Activated CD8-positive, alpha-beta T cell treated with anti-CD3 and anti-CD28 coated beads, Interleukin-2, amount 10 ng/mL, durations not matched to agents 7 days and 5 days (primary cell): Measurements from ENCODE around the gene C19orf44. TPM values are rescaled to one million over a fixed set of nuclear protein-coding genes. Genes with fewer than 3 reads are reported as not detected.

Experiments
- ATAC-seq: fragments of 150-1000 bp; cut with Tn5 transposase; one replicate; pipeline ENCODE4 v1.10.0; 2021; ENCODE audit warnings: moderate library complexity
- CTCF ChIA-PET: fragments of 350-600 bp; sonication (Branson Sonifier 250); formaldehyde crosslinking; loops from one replicate; lab custom pipeline; 2021; ENCODE audit warnings: antibody characterized with exemption; lab: Charles Lee
- POLR2A ChIA-PET: fragments of 350-600 bp; sonication (Branson Sonifier 250); formaldehyde crosslinking; loops from one replicate; lab custom pipeline; 2021; ENCODE audit warnings: antibody characterized with exemption; lab: Charles Lee
- DNase-seq: peaks from one replicate; pipeline ENCODE4 v3.0.0-alpha.2; 2020
- H3K27ac Mint-ChIP-seq: one replicate; pipeline ENCODE4 v1.8.0; 2021; ENCODE audit warnings: mild to moderate bottlenecking, mixed read lengths
- H3K27me3 Mint-ChIP-seq: one replicate; pipeline ENCODE4 v1.8.0; 2021; ENCODE audit warnings: low read depth, mixed read lengths
- H3K36me3 Mint-ChIP-seq: one replicate; pipeline ENCODE4 v1.8.0; 2021; ENCODE audit warnings: low read depth, mixed read lengths
- H3K4me1 Mint-ChIP-seq: one replicate; pipeline ENCODE4 v1.8.0; 2021; ENCODE audit warnings: low read depth, mixed read lengths
- H3K4me3 Mint-ChIP-seq: one replicate; pipeline ENCODE4 v1.8.0; 2021; ENCODE audit warnings: mild to moderate bottlenecking, mixed read lengths
- H3K9me3 Mint-ChIP-seq: one replicate; pipeline ENCODE4 v1.8.0; 2022; ENCODE audit warnings: mixed read lengths; ENCODE audit not compliant: insufficient read depth
- total RNA-seq, 2 experiments: library from RNA; stranded (reverse); gene quantifications; one replicate each; pipeline ENCODE4 v1.2.3, GENCODE V29; 2021

C19orf44 gene
- total RNA-seq, 2 experiments from 2014 or later = 3.0 to 3.1 TPM

GRCh38 chr19:16529466-16530144, 33.4 kb downstream of the C19orf44 start:
- ATAC-seq (no peak), DNase-seq (no peak)
- Mint-ChIP-seq H3K27ac (no peak overlapping the region), H3K27me3 (no peaks in the 10 kb centered on the region), H3K4me3 (no peak overlapping the region), H3K9me3 (no peaks in the 10 kb centered on the region), H3K36me3 (peaks cover 51% of the 10 kb centered on the region), H3K4me1 (no peaks in the 10 kb centered on the region)
- CTCF ChIA-PET = no interaction called here
- POLR2A ChIA-PET = interaction anchor here (0.7 kb wide), 1 partner anchor 53 kb away, joined by 4 read pairs; no protein-coding TSS in a partner anchor

- H3K4me3 Mint-ChIP-seq = no peak overlapping the region
- no peaks in the 10 kb centered on the region for H3K27me3 Mint-ChIP-seq
- H3K9me3 Mint-ChIP-seq = no peaks in the 10 kb centered on the region
- ChIA-PET POLR2A (no interaction called here), CTCF (no interaction called here)
- no peaks in the 10 kb centered on the region for H3K4me1 Mint-ChIP-seq
- peaks cover 48% of the 10 kb centered on the region for H3K36me3 Mint-ChIP-seq
- ATAC-seq (no peak), DNase-seq (no peak)
- H3K27ac Mint-ChIP-seq = no peak overlapping the region
These were observed 34.6 kb downstream of the C19orf44 start for GRCh38 chr19:16530540-16531379.

GRCh38 chr19:16531380-16531669, 35.1 kb downstream of the C19orf44 start:
- Mint-ChIP-seq H3K4me3 (no peak overlapping the region), H3K9me3 (no peaks in the 10 kb centered on the region), H3K36me3 (peaks cover 48% of the 10 kb centered on the region), H3K27ac (no peak overlapping the region), H3K27me3 (no peaks in the 10 kb centered on the region), H3K4me1 (no peaks in the 10 kb centered on the region)
- ChIA-PET CTCF (no interaction called here), POLR2A (no interaction called here)
- ATAC-seq (no peak), DNase-seq (no peak)

- DNase-seq (no peak), ATAC-seq (no peak)
- H3K4me3 Mint-ChIP-seq = no peak overlapping the region
- no peaks in the 10 kb centered on the region for H3K27me3 Mint-ChIP-seq
- ChIA-PET CTCF (no interaction called here), POLR2A (interaction anchor here (0.5 kb wide), 1 partner anchor 12 kb away, joined by 3 read pairs; no protein-coding TSS in a partner anchor)
- peaks cover 52% of the 10 kb centered on the region for H3K36me3 Mint-ChIP-seq
- H3K9me3 Mint-ChIP-seq = no peaks in the 10 kb centered on the region
- H3K4me1 Mint-ChIP-seq = peaks cover 5% of the 10 kb centered on the region
- H3K27ac Mint-ChIP-seq = no peak overlapping the region
These were observed 36.4 kb downstream of the C19orf44 start for GRCh38 chr19:16532440-16533234.

- no peaks in the 10 kb centered on the region for H3K27me3 Mint-ChIP-seq
- ATAC-seq (no peak), DNase-seq (no peak)
- H3K36me3 Mint-ChIP-seq = peaks cover 53% of the 10 kb centered on the region
- CTCF ChIA-PET = no interaction called here
- no peak overlapping the region for H3K27ac Mint-ChIP-seq
- no peak overlapping the region for H3K4me3 Mint-ChIP-seq
- POLR2A ChIA-PET = interaction anchor here (0.6 kb wide), 2 partner anchors 31 to 45 kb away, joined by 3 to 4 read pairs; no protein-coding TSS in a partner anchor
- H3K4me1 Mint-ChIP-seq = peaks cover 24% of the 10 kb centered on the region
- no peaks in the 10 kb centered on the region for H3K9me3 Mint-ChIP-seq
These were observed 39.2 kb downstream of the C19orf44 start for GRCh38 chr19:16535381-16535780.

GRCh38 chr19:16536130-16536529, 39.9 kb downstream of the C19orf44 start:
- DNase-seq (no peak), ATAC-seq (no peak)
- Mint-ChIP-seq H3K9me3 (no peaks in the 10 kb centered on the region), H3K36me3 (peaks cover 59% of the 10 kb centered on the region), H3K27me3 (no peaks in the 10 kb centered on the region), H3K4me3 (no peak overlapping the region), H3K4me1 (peaks cover 31% of the 10 kb centered on the region), H3K27ac (no peak overlapping the region)
- ChIA-PET CTCF (no interaction called here), POLR2A (no interaction called here)

GRCh38 chr19:16537111-16537510, 40.9 kb downstream of the C19orf44 start:
- H3K4me1 Mint-ChIP-seq = peaks cover 36% of the 10 kb centered on the region
- H3K27ac Mint-ChIP-seq = no peak overlapping the region
- peaks cover 56% of the 10 kb centered on the region for H3K36me3 Mint-ChIP-seq
- no peaks in the 10 kb centered on the region for H3K9me3 Mint-ChIP-seq
- H3K27me3 Mint-ChIP-seq = no peaks in the 10 kb centered on the region
- ATAC-seq = no peak
- ChIA-PET POLR2A (no interaction called here), CTCF (no interaction called here)
- DNase-seq = no peak
- no peak overlapping the region for H3K4me3 Mint-ChIP-seq

- ChIA-PET POLR2A (interaction anchor here (0.7 to 1.6 kb wide), 2 partner anchors 86 to 88 kb away, joined by 4 to 5 read pairs; no protein-coding TSS in a partner anchor), CTCF (no interaction called here)
- no peaks in the 10 kb centered on the region for H3K9me3 Mint-ChIP-seq
- DNase-seq = no peak
- peak overlapping the region; percentile 85 for H3K4me3 Mint-ChIP-seq
- peaks cover 58% of the 10 kb centered on the region for H3K36me3 Mint-ChIP-seq
- ATAC-seq = no peak
- peak overlapping the region; percentile 69 for H3K27ac Mint-ChIP-seq
- peaks cover 57% of the 10 kb centered on the region for H3K4me1 Mint-ChIP-seq
- no peaks in the 10 kb centered on the region for H3K27me3 Mint-ChIP-seq
These were observed 44.8 kb downstream of the C19orf44 start for GRCh38 chr19:16540948-16541347.

GRCh38 chr19:16541526-16542044, 45.4 kb downstream of the C19orf44 start:
- DNase-seq (peak; percentile 47), ATAC-seq (peak; percentile 9)
- no peaks in the 10 kb centered on the region for H3K27me3 Mint-ChIP-seq
- CTCF ChIA-PET = interaction anchor here (1.1 kb wide), 1 partner anchor 45 kb away, joined by 4 read pairs; the partner anchor contains the start of genes C19orf44 and CALR3
- peak overlapping the region; percentile 69 for H3K27ac Mint-ChIP-seq
- H3K36me3 Mint-ChIP-seq = peaks cover 53% of the 10 kb centered on the region
- no peaks in the 10 kb centered on the region for H3K9me3 Mint-ChIP-seq
- H3K4me1 Mint-ChIP-seq = peaks cover 57% of the 10 kb centered on the region
- H3K4me3 Mint-ChIP-seq = peak overlapping the region; percentile 85
- POLR2A ChIA-PET = interaction anchor here (0.7 to 1.6 kb wide), 6 partner anchors 25 to 87 kb away, joined by 3 to 7 read pairs (median 3); partner anchors contain the start of gene MED26

GRCh38 chr19:16542045-16542909, 46.1 kb downstream of the C19orf44 start, which contains the start of gene CHERP:
CHERP (minus strand) TSS chr19:16542437; CDS start chr19:16542378, 59 bp downstream.
- Mint-ChIP-seq H3K27me3 (no peaks in the 10 kb centered on the region), H3K36me3 (peaks cover 50% of the 10 kb centered on the region), H3K4me1 (peaks cover 56% of the 10 kb centered on the region), H3K4me3 (peak within 1 kb of the TSS; percentile 85), H3K27ac (peak within 1 kb of the TSS; percentile 90), H3K9me3 (no peaks in the 10 kb centered on the region)
- CTCF ChIA-PET = interaction anchor here (0.8 to 1.5 kb wide), 4 partner anchors 24 to 100 kb away, joined by 3 to 7 read pairs (median 4); partner anchors contain the start of genes C19orf44 and CALR3
- POLR2A ChIA-PET = interaction anchor here (0.6 to 2.2 kb wide), 16 partner anchors 20 to 218 kb away, joined by 3 to 19 read pairs (median 4); partner anchors contain the start of genes KLF2, MED26, SLC35E1 and SMIM7
- DNase-seq (peak; percentile 96), ATAC-seq (peak; percentile 91)
